NCI-H526 (cell line): ENCODE data around the gene FLRT1.

Source experiments
- DNase-seq, 2 experiments: peaks; one replicate each; lab custom pipeline; 2025; lab: John Stamatoyannopoulos, UW

The FLRT1 gene

GRCh38 chr11:64048042-64048854, 12.5 kb downstream of the FLRT1 start:
- peak in 1 of 2 experiments; percentile 55 for DNase-seq

- DNase-seq = no peak
Observed at GRCh38 chr11:64049509-64049908, 13.8 kb downstream of the FLRT1 start.

DNA sequence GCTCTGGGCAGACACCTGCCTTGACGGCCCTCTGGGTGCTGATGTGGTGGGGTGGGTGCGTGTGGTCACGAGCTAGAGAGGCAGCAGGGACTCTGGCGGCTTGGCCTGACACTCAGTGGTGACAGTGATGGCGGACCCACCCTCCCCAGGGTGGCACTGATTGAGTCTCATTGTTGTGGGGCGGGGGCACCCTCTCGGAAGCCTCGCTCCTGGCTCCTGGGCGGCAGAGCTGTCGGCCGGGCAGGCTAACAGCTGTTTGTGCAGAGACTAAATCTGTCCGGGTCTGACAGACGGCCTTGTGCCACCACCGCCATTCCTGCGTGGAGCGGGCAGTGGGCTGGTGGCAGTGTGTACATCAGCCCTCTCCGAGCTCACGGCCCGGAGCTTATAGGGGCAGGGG, 15.6 kb downstream of the FLRT1 start:
- no peak for DNase-seq

- DNase-seq = no peak
Observed at GRCh38 chr11:64052436-64052835, 16.7 kb downstream of the FLRT1 start.

DNA sequence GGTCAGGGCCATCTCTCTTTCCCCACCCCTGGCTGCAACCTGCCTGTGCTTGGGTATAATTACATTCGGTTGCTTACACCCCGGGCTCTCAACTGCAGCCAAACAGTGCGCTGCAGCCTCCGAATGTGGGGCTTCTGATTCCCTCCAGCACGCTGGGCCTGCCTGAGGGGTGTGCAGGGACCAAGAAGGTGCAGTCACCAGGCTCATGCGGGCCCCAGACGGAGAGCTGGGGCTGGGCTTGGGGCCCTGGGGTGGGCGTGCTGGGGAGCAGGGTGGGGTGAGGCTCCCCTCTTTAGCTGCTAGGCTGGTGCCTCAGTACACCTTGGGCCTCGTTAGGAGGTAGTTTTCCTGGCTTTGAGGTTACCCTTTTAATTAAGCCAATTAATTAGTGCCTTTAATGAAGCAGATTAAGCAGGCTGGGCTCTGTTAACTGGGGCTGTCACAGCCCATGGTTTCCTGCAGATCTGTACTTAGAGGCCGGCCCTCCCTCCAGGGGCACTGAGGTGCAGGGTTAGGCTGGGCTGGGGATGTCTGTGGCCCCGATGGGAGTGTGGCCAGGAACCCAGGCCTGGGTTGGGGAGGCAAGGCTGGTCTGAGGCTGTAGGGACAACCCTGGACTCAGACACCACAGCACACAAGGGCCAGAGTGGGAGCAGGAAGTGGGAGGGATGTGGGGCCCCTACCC, 17.3 kb downstream of the FLRT1 start:
- no peak for DNase-seq

- no peak for DNase-seq
Observed at GRCh38 chr11:64053699-64054098, 18.0 kb downstream of the FLRT1 start.

GRCh38 chr11:64055077-64055476, 19.3 kb downstream of the FLRT1 start:
- peak in 1 of 2 experiments; percentile 47 for DNase-seq

- DNase-seq = peak in 1 of 2 experiments; percentile 25
Observed at GRCh38 chr11:64056213-64056785, 20.6 kb downstream of the FLRT1 start.

DNA sequence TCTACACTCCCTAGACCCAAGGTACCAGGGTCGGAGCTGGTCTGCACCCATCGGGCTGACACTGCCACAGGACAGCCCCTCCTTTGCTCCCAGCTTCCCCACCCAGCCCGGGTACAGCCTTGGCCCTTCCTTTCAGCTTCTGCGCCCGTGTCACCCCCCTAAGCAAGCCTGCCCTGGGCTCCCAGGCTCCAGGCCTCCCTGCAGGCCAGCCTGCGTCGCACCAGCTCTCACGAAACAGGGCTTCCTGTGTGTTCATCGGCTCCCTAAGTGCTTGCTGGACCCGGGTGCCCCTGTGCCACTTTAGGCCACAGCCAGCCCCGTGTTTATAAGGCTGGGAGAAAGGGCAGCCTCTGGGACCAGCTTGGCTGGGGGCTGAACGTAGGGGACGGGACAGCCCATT, 21.1 kb downstream of the FLRT1 start:
- no peak for DNase-seq

GRCh38 chr11:64057890-64058289, 22.2 kb downstream of the FLRT1 start:
- no peak for DNase-seq

GRCh38 chr11:64058494-64058893, 22.8 kb downstream of the FLRT1 start:
- DNase-seq = no peak

DNA sequence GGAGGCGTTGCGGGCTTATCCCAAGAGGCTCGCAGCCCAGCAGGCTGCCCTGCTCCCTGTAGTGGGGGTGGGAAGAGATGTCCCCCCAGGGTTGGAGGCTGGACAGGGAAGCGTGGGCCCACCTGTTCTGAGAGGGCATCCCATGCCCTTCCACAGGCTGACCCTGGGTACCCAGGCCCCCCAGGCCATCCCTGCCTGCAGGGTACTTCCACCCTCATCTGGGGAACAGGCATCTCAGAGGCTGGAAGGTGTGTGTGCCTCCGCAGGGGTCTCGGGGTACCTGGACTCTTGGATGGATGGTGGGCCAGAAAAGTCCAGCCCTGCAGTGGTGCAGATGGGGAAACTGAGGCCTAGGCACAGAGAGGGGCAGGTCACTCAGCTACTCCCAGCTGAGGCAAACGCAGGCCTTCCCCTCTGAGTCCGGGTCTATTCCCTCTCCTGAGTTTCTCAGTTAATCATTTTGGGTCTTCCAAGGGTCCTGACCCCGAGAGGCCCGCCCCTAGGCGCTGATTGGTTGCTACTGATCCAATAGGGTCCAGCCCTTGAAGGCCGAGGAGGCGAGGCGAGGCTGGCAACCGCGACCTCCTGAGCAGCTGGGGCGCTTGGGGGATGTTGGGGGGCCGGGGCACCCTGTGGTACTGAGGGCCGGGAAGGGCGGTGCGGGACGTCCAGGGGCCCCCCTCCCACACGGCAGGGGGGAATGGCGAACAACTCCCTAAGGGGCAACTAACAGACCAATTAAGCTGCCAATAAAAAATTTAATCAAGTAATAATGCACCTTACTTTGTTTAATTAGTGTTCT, 23.8 kb downstream of the FLRT1 start:
- DNase-seq = no peak

DNA sequence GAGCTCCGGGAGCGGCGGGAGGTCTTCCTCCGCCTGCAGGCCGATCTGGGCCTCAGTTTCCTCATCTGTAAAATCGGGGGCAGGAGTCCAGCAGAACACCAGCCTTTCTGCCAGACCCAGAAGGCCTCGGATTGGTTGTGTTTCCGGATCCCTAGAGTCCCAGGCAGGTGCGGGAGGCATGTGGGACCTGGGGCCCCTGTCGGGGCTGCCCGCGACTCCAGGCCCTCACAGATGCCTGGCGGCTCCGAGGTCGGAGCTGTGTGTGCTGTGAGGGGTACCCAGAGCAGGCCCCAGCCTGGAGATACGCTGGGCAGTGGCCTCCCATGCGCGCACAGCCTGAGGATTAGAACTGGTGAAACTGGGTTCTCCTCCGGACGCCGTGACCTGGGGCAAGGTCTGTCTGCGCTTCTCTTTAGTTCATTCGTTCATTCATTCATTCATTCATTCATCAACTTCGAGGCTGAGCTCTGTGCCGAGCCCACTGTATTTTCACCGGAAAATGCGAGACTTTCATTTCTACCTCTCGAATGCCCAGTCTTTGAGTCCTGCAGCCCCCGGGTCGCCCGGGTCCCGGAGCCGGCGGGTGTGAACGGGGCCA, 24.6 kb downstream of the FLRT1 start:
- DNase-seq = no peak

DNA sequence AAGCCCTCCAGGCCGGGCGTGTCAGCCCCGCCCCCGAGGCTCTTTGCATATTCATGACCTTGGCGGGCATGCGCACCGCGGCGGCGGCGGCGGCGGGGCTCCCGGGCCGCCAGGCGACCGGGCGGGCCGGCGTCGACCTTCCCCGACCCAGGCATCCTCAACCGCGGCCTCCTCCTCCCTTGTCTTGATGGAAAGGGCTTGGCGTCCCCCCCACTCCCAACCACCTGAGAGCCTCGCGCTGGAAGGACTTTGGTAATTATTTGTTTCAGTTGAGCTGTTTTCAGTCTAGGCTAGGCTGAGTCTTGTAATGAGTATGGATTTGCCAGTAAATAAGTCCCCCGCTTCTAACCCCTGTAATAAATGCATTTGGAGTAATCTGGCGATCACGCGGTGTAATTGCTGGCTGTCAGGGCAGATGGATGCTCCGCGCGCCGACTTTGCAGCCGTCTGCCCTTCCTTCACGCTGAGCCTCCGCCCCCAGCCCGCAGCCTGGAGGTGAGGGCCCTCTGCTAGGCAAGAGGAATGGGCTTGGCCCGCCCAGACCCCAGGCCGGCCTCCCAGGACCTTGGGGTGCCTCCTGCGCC, 25.2 kb downstream of the FLRT1 start:
- DNase-seq = peak; percentile 70 to 89

GRCh38 chr11:64062185-64063039, 26.7 kb downstream of the FLRT1 start:
- DNase-seq = no peak

- no peak for DNase-seq
Observed at GRCh38 chr11:64063777-64064176, 28.0 kb downstream of the FLRT1 start.

GRCh38 chr11:64064374-64065140, 28.8 kb downstream of the FLRT1 start:
- DNase-seq = no peak

DNA sequence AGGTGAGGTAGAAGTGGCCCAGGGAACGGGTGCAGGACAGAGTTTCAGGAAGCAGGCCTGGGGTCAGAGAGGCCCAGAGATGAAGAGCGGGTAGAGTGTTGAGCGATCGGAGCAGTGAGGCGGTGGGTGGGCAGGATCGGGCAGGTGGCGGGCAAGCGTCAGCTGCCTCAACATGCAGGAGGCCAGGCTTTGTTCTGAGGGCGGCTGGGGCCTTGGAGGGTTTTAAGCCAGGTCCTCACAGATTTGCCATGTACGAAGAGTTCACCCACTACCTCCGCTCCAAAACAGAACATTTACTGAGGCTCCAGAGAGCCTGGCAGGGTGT, 29.4 kb downstream of the FLRT1 start:
- DNase-seq = no peak

DNA sequence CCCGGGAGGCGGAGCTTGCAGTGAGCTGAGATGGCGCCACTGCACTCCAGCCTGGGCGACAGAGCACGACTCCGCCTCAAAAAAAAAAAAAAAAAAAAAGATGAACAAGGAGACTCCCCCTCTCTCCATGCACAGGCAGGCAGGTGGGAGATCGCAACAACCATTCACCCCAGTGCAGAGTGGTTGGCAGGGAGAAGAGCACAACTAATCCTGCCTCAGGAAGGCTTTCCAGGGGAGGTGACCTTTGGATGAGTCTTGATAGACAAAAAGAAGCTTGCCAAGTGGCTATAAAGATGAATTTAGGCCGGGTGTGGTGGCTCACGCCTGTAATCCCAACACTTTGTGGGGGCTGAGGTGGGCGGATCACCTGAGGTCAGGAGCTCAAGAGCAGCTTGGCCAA, 30.0 kb downstream of the FLRT1 start:
- no peak for DNase-seq
